Measurements from ENCODE around the gene UNC5C. TPM values are rescaled to one million over a fixed set of nuclear protein-coding genes. Genes with fewer than 3 reads are reported as not detected.

Gene UNC5C
- total RNA-seq, 1 experiment from 2014 or later, result not detected

DNA sequence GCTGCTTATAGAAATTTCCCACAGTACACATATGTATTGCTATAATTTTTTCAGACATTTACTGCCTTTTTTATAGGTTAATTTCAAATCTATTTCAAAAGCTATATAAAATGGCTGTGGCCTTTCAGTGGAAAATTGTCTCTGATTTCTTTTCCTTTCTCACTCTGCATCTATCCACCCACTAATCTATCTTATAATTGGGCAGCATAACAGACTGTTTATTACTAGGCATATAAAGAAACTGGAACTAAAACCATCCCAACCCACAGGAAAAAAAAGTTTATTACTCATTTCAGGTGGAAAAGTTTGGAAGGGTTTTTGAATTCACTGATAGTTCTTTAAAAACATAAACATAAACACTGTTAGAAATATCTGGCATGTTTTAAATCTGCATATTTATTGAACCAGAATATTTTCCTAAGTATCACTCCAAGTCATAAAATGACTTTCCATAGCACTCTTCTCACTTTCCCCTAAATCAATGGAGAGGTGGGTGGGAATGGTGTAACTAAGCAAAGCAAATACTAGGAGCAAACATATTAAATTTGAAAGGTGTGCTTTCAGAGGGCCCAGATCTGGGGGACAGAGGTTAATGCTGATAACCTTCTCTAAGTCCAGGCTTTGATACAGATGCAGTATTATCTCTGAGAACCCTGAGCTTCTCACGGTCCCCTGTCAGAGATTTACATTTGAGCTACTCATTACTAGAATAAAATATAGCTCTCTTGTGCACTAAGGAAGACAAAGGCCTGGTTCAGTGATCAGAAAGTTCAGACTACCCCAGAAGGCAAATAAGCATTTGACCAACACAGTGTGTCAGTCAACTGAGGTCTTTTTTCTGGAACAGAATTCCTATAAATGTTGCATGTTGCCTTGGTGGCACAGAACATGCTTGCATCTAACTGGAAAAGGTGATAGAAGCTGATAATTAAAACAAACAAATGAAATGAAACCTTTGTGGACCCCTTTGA is 328.3 kb downstream of the UNC5C start:
- DNase-seq (ENCODE audit: low spot score), result no peak

- no peak for DNase-seq (ENCODE audit: low spot score)
Measured at GRCh38 chr4:95219109-95219508, 329.7 kb downstream of the UNC5C start.

DNA sequence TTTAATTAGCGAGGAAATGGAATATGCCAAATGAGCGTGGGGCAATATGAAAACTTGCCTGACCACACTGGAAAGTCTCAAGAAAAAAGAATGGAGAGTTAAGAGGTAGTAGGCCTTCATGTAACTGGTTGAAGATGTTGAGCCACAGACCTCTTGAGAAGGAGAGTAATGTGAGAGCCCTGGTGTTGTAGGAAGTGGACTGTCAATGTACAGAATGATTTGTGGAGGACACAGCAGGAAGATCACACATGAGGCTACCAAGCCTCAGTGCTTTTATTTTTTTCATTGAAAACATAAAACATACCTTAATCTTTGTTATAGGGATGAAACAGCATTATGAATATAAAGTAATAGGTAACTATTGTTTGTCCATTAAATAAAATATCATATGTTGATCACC is 331.6 kb downstream of the UNC5C start:
- no peak for DNase-seq (ENCODE audit: low spot score)

GRCh38 chr4:95216636-95217035 is 332.1 kb downstream of the UNC5C start:
- no peak for DNase-seq (ENCODE audit: low spot score)

DNA sequence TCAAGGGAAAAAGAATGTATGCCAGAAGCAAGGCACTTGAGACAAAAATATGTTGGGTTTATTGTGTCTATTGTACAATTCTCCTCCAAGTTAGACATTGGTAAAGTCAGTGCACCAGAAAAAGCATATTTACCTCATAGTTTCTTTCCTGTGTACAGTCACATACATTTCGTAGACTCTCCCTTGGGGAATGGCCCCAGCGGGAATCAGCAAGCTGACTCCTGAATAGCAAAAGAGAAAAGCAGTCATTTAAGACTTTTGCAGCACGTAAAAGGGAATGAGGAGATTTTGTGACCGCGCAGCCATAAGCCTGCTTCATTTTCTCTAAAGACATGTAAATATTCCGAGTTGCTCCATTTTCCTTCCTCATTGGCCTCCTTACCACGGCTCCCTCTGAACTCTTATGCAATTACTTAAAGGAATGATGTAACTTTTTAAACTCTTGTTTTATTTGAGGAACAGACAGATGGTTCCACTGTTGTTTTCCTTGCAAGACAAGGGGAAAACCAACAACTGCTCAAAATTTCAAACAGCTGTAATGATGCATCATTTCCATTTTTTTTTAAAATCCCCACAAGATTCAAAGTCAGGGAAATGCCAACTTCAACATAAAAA is 332.7 kb downstream of the UNC5C start:
- DNase-seq (ENCODE audit: low spot score), result no peak

GRCh38 chr4:95215043-95215442 is 333.7 kb downstream of the UNC5C start:
- DNase-seq (ENCODE audit: low spot score), result no peak

- DNase-seq (ENCODE audit: low spot score), result no peak
Measured at GRCh38 chr4:95214408-95214807, 334.4 kb downstream of the UNC5C start.

DNA sequence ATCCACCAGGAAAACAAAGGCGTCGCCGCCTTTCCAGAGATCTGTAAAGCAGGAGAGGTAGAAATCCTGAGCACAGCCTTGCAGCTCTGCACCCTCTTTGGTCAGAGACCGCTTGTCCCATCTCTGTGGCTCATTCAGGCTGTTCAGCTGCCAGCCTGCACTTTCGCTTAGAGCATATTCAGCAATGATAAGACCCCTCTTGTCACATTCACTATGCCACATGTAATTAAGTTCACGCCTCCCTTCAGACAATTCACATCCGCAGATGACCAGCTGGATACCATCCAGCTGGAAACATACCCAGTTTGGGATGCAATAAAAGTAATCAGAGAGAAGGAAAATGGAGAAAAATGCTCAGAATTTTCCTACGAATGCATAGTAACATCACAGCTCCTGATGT is 335.4 kb downstream of the UNC5C start:
- DNase-seq (ENCODE audit: low spot score), result no peak

DNA sequence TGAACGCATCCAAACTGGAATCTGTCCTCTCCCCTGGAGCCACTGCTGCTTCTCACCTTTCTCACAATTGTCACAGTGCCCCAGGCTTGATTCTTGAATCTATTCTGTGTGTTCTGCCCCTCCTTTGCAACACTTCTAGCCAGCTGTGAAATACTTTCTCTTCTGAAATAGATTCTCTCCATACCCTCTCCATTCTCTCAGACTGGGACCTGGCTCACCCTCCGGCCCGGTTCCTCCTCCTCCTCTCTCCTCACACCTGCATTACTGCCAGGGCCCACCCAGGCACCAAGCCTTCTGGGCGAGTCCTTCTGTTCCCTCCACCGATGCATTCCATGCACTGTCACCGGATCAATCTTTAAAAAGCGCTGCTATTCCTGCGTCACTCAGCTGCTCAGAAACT is 336.1 kb downstream of the UNC5C start:
- DNase-seq (ENCODE audit: low spot score), result no peak

DNA sequence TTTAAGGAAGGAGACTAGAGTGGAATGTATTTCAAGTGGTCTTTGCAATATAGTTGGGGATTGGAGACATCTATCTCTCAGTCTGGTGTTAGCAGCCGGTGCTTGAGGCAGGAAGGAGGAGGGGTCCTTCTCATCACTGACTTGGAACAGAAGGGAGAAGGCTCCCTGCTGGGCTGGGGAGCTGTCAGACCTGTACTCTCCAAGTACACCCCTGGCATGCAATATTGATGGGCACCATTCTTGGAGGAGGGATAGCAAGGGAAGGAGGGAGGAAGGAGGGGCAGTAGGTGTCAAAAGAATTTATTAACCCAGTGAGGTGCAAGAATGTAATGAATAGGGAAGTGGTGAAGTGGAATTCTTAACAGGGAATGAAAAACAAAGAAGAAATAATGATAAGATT is 338.8 kb downstream of the UNC5C start:
- no peak for DNase-seq (ENCODE audit: low spot score)

GRCh38 chr4:95204873-95205272 is 343.9 kb downstream of the UNC5C start:
- DNase-seq (ENCODE audit: low spot score), result peak; percentile 65

GRCh38 chr4:95204267-95204844 is 344.4 kb downstream of the UNC5C start:
- no peak for DNase-seq (ENCODE audit: low spot score)

- no peak for DNase-seq (ENCODE audit: low spot score)
Measured at GRCh38 chr4:95198961-95199360, 349.8 kb downstream of the UNC5C start.

DNA sequence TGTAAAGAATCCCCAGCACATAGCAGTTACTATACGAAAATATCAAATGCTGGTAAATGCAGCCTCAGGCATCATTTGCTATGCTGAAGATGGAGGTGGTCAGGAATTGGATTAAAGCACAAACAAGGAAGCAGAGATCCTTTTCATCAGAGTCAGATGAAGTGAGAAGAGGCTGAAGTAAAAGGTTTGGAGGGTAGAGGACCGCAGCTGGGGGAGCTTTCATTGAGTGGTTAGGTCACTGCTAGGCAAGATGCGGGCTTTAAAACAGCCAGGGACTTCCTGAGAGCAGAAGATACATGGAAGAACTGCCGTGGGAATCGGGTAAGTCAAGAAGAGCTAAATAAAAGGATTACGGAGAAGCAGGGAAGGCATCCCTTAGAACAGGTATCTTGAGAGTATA is 351.4 kb downstream of the UNC5C start:
- DNase-seq (ENCODE audit: low spot score), result no peak

DNA sequence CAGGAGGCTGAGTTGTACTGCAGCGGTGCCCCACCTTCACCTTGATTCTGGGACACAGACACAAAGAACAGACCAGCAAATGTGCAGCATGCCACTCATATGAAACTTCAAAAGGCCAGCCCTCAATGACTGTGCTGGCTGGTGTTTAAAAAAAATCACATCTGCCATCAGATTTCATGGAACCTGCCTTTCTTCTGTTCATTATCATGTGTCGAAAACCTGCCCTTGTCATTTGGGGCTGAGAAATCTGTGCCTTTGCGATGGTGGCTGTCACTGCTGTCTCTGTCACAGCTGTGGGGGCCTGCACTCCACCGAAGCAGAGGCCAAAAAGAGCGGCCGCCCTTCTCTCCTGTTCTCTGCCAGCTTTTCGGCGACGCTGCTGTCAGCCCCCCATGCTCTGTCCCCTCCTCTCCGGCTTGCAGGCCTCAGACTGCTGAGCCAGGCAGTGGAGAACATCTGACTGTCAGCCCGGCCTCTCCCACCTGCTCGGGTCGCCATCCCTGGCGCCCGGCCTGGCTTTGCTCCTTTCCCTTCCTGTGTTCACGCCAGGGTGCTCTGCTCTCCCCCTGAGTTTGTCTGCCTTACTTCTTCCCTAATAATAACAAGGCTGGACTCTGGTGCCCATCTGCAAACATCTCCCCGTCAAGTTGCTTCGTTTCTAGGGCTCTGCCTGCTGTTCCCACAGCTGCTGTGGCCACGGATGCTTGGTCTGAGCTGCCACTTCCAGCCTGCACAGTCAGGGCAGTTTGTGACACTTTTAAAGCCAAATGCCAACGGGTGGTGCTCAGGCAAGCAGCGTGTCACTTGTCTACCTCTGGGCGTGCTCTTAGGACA is 355.2 kb downstream of the UNC5C start:
- no peak for DNase-seq (ENCODE audit: low spot score)

DNA sequence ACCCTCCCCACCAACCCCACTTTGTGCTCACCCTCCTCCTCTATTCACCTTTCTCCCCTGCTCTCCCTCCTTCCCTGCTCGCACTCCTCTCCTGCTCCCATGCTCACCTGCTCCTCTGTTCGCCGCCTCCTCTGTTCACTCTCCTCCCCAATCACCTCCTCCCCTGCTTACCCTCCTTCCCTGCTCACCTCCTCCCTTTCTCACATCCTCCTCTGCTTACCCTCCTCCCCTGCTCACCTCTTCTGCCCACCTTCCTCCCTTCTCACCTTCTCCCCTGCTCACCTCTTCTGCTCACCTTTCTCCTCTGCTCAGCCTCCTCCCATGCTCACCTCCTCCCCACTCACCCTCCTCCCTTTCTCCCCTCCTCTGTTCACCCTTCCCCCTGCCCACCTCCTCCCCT is 357.2 kb downstream of the UNC5C start:
- DNase-seq (ENCODE audit: low spot score), result no peak

DNA sequence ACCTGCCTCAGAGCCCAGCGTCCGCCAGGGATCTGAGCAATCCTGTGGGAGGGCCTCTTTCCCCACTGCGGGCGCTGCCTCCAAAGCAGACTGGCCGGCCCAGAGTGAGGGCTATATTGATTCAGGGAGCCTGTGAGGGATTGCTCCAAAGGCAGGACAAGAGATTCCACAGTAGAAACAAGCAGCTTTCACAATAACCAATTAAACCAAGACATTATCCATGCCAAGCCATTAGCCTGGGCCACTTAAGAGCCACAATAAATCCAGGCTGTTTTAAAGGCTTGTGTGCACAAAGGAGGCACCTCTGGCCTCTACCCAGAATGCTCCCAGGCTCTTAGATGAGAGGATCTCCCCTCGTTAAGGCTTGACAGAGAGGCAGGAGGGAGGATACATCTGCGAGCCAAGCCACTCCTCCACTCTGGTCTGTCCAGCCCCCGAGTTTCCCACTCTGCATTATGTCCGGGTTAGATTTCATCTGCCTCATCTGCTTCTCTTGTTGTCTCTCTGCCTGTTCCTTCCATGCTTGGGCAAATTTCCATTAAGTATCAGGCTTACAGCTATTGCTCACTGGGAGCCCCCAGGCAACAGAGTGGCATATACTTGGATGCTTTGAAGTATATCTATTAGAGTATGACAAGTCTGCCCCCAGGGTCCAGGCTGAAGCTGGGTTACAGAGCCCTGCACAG is 357.9 kb downstream of the UNC5C start:
- no peak for DNase-seq (ENCODE audit: low spot score)

GRCh38 chr4:95188701-95189370 is 359.9 kb downstream of the UNC5C start:
- no peak for DNase-seq (ENCODE audit: low spot score)

DNA sequence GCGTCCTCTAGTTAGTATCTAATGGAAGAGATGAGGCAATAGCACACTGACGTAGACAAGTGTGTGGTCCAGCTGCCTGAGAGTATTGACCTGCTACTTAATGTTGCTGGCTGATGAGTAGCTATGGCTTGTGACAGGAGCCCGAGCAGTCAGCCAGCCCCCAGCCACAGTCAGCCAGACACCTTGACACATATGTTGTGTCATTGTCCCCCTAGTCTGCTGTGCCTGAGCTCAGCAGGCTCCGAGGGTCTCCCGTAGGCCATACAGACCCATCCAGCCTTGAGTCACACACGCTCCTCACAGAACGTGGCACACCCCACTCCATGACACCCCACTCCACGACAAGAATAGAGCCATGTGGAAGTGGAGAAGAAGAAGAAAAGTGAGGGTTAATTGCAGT is 362.1 kb downstream of the UNC5C start:
- DNase-seq (ENCODE audit: low spot score), result no peak

GRCh38 chr4:95183656-95184408 is 364.9 kb downstream of the UNC5C start:
- no peak for DNase-seq (ENCODE audit: low spot score)

All from HT-29 (cell line).